Measurements from ENCODE around the gene EFNA1. TPM values are rescaled to one million over a fixed set of nuclear protein-coding genes. Genes with fewer than 3 reads are reported as not detected.

The EFNA1 gene
- total RNA-seq, 1 donor from 2014 or later: 144 TPM

DNA sequence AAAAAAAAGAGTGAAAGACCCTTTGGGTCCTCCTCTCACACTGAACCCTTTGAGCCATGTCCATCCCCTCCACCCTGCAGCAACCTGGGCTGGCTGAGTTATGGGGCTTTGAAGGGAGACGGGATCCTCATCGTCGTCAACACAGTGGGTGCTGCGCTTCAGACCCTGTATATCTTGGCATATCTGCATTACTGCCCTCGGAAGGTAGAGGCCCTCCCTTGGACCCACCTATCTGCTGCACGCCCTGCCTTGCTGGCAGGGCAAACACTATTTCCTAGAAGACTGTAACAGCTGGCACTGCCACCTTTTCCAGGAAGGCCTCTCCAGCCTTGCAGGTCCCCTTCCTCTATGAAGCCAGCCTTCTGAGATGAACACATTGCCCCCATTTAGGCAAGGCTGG is 9.1 kb downstream of the EFNA1 start:
- no peak for DNase-seq
- H3K4me3 ChIP-seq: peak overlapping the region; percentile 64
- H3K9me3 ChIP-seq: no peaks in the 10 kb centered on the region
- TF ChIP-seq, protein P1, sequence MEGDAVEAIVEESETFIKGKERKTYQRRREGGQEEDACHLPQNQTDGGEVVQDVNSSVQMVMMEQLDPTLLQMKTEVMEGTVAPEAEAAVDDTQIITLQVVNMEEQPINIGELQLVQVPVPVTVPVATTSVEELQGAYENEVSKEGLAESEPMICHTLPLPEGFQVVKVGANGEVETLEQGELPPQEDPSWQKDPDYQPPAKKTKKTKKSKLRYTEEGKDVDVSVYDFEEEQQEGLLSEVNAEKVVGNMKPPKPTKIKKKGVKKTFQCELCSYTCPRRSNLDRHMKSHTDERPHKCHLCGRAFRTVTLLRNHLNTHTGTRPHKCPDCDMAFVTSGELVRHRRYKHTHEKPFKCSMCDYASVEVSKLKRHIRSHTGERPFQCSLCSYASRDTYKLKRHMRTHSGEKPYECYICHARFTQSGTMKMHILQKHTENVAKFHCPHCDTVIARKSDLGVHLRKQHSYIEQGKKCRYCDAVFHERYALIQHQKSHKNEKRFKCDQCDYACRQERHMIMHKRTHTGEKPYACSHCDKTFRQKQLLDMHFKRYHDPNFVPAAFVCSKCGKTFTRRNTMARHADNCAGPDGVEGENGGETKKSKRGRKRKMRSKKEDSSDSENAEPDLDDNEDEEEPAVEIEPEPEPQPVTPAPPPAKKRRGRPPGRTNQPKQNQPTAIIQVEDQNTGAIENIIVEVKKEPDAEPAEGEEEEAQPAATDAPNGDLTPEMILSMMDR (IDR thresholded peaks at IDR 0.05): no peak
- intact Hi-C loops (cut with DNase I): no loop called here
- no peak for ATAC-seq
- H3K27me3 ChIP-seq (ENCODE audit: low read depth): no peaks in the 10 kb centered on the region
- peak overlapping the region; percentile 91 for H3K27ac ChIP-seq
- H3K36me3 ChIP-seq: peaks cover 31% of the 10 kb centered on the region
- peaks cover 65% of the 10 kb centered on the region for H3K4me1 ChIP-seq

- Histone ChIP-seq H3K4me1 (peaks cover 60% of the 10 kb centered on the region), H3K36me3 (peaks cover 25% of the 10 kb centered on the region), H3K27me3 (ENCODE audit: low read depth) (no peaks in the 10 kb centered on the region), H3K27ac (peak overlapping the region; percentile 91), H3K4me3 (peak overlapping the region; percentile 64), H3K9me3 (no peaks in the 10 kb centered on the region)
- no peak for DNase-seq
- TF ChIP-seq, protein P1 (IDR thresholded peaks at IDR 0.05): no peak
- intact Hi-C loops (cut with DNase I): no loop called here
- no peak for ATAC-seq
These were observed 9.7 kb downstream of the EFNA1 start for GRCh38 chr1:155137154-155137949.

DNA sequence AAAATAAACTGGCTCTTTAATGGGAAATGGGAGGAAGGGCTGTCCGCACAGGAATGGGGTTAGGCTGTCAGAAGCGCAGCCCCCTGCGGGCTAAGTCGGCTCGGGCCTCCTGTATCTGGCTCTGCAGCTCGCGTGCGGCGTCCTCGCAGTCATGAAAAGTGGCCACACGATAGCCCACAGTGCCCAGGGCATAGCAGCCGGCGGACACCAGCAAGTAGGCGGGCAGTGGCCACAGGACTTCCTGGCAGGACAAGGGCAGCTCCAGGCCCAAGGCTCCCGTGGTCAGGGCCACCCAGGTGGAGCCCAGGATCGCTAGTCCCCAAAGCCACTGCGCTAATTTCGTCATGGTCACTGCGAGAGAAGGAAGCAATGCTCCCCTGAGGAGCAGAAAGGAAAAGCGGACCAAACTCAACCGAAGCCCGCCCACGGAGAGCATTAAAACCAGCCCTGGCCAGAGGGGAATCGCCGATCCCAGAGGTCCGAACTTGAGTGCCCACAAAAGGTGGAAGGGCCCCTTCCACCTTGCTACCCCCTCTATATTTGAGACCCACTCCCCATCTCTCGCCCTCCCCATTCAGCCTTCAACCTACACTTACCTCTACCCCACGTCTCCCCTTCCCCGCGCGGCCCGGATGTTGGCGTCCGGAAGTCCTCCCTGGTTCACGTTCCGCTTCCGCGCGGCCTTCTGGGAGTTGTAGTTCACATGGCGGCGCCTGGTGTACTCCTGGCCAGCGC is 12.4 kb downstream of the EFNA1 start, which contains the start of gene DPM3:
Gene DPM3 (minus strand): TSS at position 637 of the 735 bp plus-strand sequence. CDS start 291 bp downstream, at position 346.
- TF ChIP-seq, protein P1 (IDR thresholded peaks at IDR 0.05): no peak
- Histone ChIP-seq H3K4me1 (peaks cover 34% of the 10 kb centered on the region), H3K36me3 (no peaks in the 10 kb centered on the region), H3K9me3 (no peaks in the 10 kb centered on the region), H3K27me3 (ENCODE audit: low read depth) (no peaks in the 10 kb centered on the region), H3K27ac (peak within 1 kb of the TSS; percentile 85), H3K4me3 (peak within 1 kb of the TSS; percentile 90)
- ATAC-seq (peak; percentile 81 to 83), DNase-seq (peak; percentile 95)
- intact Hi-C loops (cut with DNase I): no loop called here

DNA sequence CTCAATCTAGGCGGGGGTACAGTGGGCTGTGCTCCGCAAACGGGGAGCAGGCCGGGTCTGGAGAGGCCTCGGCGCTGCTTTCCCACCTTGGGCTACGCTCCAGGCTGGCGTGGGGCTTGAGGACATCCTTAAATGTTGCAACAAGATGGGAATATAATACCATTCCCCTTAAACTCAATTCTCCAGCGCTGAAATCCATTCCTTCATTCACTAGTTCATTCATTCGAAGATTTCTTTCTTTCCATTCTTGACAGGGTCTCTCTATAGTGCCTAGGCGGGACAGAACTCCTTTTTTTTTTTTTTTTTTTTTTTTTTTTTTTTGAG is 12.9 kb downstream of the EFNA1 start:
- no peak for DNase-seq
- Histone ChIP-seq H3K4me3 (peak overlapping the region; percentile 90), H3K4me1 (peaks cover 31% of the 10 kb centered on the region), H3K27me3 (ENCODE audit: low read depth) (no peaks in the 10 kb centered on the region), H3K9me3 (no peaks in the 10 kb centered on the region), H3K27ac (peak overlapping the region; percentile 85), H3K36me3 (no peaks in the 10 kb centered on the region)
- intact Hi-C loops (cut with DNase I): no loop called here
- no peak for ATAC-seq
- TF ChIP-seq, protein P1 (IDR thresholded peaks at IDR 0.05): no peak

- ATAC-seq (no peak), DNase-seq (no peak)
- intact Hi-C loops (cut with DNase I): no loop called here
- Histone ChIP-seq H3K9me3 (no peaks in the 10 kb centered on the region), H3K27ac (no peak overlapping the region), H3K4me3 (no peak overlapping the region), H3K36me3 (no peaks in the 10 kb centered on the region), H3K27me3 (ENCODE audit: low read depth) (no peaks in the 10 kb centered on the region), H3K4me1 (peaks cover 27% of the 10 kb centered on the region)
- TF ChIP-seq, protein P1 (IDR thresholded peaks at IDR 0.05): no peak
These were observed 14.1 kb downstream of the EFNA1 start for GRCh38 chr1:155141749-155142148.
